Hepatocyte (in vitro differentiated cells): ENCODE data around the gene CBL. TPM values are rescaled to one million over a fixed set of nuclear protein-coding genes. Genes with fewer than 3 reads are reported as not detected.
"Not testable (repeated sequence)": the region's sequence is repeated elsewhere in the genome, so short reads cannot be mapped to it uniquely, and the experiment has no call there.

Experiments
- DNase-seq: peaks from one replicate; pipeline ENCODE4 v3.0.0-alpha.2; 2016; ENCODE audit warnings: low spot score
- H2AFZ ChIP-seq: fragments of 200-600 bp; sonication (generic); 2 replicates; pipeline ENCODE4 v1.6.0; 2016; ENCODE audit warnings: antibody characterized with exemption, mild to moderate bottlenecking
- H3K27ac ChIP-seq: fragments of 200-600 bp; sonication (generic); 2 replicates; pipeline ENCODE4 v1.5.1; 2016; ENCODE audit warnings: mild to moderate bottlenecking
- H3K27me3 ChIP-seq: fragments of 200-600 bp; sonication (generic); 2 replicates; pipeline ENCODE4 v1.6.1; 2016
- H3K36me3 ChIP-seq: fragments of 200-600 bp; sonication (generic); replicated peaks from 2 replicates; pipeline ENCODE4 v1.5.1; 2016; ENCODE audit warnings: low read depth; ENCODE audit not compliant: insufficient read depth
- H3K4me1 ChIP-seq: fragments of 200-600 bp; sonication (generic); 2 replicates; pipeline ENCODE4 v1.5.1; 2016; ENCODE audit warnings: mild to moderate bottlenecking, moderate library complexity; ENCODE audit not compliant: insufficient read depth
- H3K4me2 ChIP-seq: fragments of 200-600 bp; sonication (generic); 2 replicates; pipeline ENCODE4 v1.6.0; 2016
- H3K4me3 ChIP-seq: fragments of 200-600 bp; sonication (generic); 2 replicates; pipeline ENCODE4 v1.5.1; 2016; ENCODE audit warnings: mild to moderate bottlenecking
- H3K79me2 ChIP-seq: fragments of 200-600 bp; sonication (generic); 2 replicates; pipeline ENCODE4 v1.6.0; 2017; ENCODE audit warnings: mild to moderate bottlenecking
- H3K9me2 ChIP-seq: fragments of 200-600 bp; sonication (generic); replicated peaks from 2 replicates; pipeline ENCODE4 v1.6.0; 2017; ENCODE audit warnings: mild to moderate bottlenecking; ENCODE audit not compliant: insufficient read depth
- H3K9me3 ChIP-seq: fragments of 200-600 bp; sonication (generic); 2 replicates; pipeline ENCODE4 v1.5.1; 2016; ENCODE audit warnings: low read depth, mild to moderate bottlenecking
- H4K20me1 ChIP-seq: fragments of 200-600 bp; sonication (generic); 2 replicates; pipeline ENCODE4 v1.6.0; 2016; ENCODE audit warnings: mild to moderate bottlenecking; ENCODE audit not compliant: insufficient read depth, poor library complexity, severe bottlenecking
- CTCF ChIP-seq: fragments of 200-600 bp; sonication (generic); IDR thresholded peaks from 2 replicates; pipeline ENCODE4 v1.5.1; 2016; ENCODE audit warnings: antibody characterized with exemption, mild to moderate bottlenecking; ENCODE audit not compliant: poor library complexity
- EZH2 ChIP-seq: fragments of 200-600 bp; sonication (generic); IDR thresholded peaks from 2 replicates; pipeline ENCODE4 v1.6.1; 2016; ENCODE audit warnings: antibody characterized with exemption, mild to moderate bottlenecking, borderline replicate concordance
- EZH2phosphoT487 ChIP-seq: fragments of 200-600 bp; sonication (generic); IDR thresholded peaks from one replicate; pipeline ENCODE4 v1.6.1; 2018; ENCODE audit warnings: antibody characterized with exemption, mild to moderate bottlenecking, low read depth, moderate library complexity; ENCODE audit not compliant: unreplicated experiment, severe bottlenecking
- WGBS: methylation state at CpG from one replicate; pipeline ENCODE4 v1.1.6; 2016; ENCODE audit warnings: low lambda C conversion rate; ENCODE audit errors: missing lambda C conversion rate; 5-methylcytosine and 5-hydroxymethylcytosine counted together
- polyA plus RNA-seq: library from polyadenylated mRNA; unstranded; fragments of >200 nt; fragmentation: Nextera tagmentation; extraction: Ambion mirVana; gene quantifications from 2 replicates; pipeline ENCODE4 v1.2.1, GENCODE V29; 2016
- total RNA-seq: library from RNA; depleted of rRNA; stranded (reverse); fragments of >200 nt; gene quantifications from 2 replicates; pipeline ENCODE4 v1.2.3, GENCODE V29; 2014

Gene CBL
- total and polyA plus RNA-seq, 2 experiments from 2014 or later, result 6.6 to 15.6 TPM

GRCh38 chr11:119222891-119223290, 16.8 kb downstream of the CBL start:
- 97% methylated on average over 5 of the region's 5 CpGs for WGBS
- Histone ChIP-seq H2AFZ (no peak overlapping the region), H3K4me3 (no peak overlapping the region), H3K4me2 (no peak overlapping the region), H3K36me3 (no peaks in the 10 kb centered on the region), H3K27ac (peak overlapping the region; percentile 25), H3K9me3 (no peaks in the 10 kb centered on the region), H3K27me3 (no peaks in the 10 kb centered on the region), H4K20me1 (peaks cover 2% of the 10 kb centered on the region), H3K4me1 (no peaks in the 10 kb centered on the region), H3K9me2 (no peaks in the 10 kb centered on the region), H3K79me2 (peaks cover 90% of the 10 kb centered on the region)
- TF ChIP-seq EZH2phosphoT487 (no peak), EZH2 (no peak), CTCF (no peak)
- DNase-seq, result no peak

- H3K27ac ChIP-seq, result no peak overlapping the region
- H3K79me2 ChIP-seq, result peaks cover 90% of the 10 kb centered on the region
- no peaks in the 10 kb centered on the region for H3K9me2 ChIP-seq
- 100% methylated on average over 1 of the region's 1 CpG for WGBS
- no peak overlapping the region for H3K4me3 ChIP-seq
- H3K36me3 ChIP-seq, result no peaks in the 10 kb centered on the region
- no peak overlapping the region for H3K4me2 ChIP-seq
- no peak overlapping the region for H2AFZ ChIP-seq
- no peak for TF ChIP-seq EZH2
- no peak for TF ChIP-seq CTCF
- no peak for TF ChIP-seq EZH2phosphoT487
- H3K4me1 ChIP-seq, result no peaks in the 10 kb centered on the region
- no peaks in the 10 kb centered on the region for H3K27me3 ChIP-seq
- H4K20me1 ChIP-seq, result no peaks in the 10 kb centered on the region
- DNase-seq, result no peak
- no peaks in the 10 kb centered on the region for H3K9me3 ChIP-seq
Observed at GRCh38 chr11:119223856-119224255, 17.7 kb downstream of the CBL start.

- WGBS, result 94% methylated on average over 9 of the region's 9 CpGs
- H2AFZ ChIP-seq, H3K4me2 ChIP-seq, H3K9me2 ChIP-seq, H3K27ac ChIP-seq, H3K27me3 ChIP-seq, H3K4me3 ChIP-seq, H3K36me3 ChIP-seq, H3K9me3 ChIP-seq, H3K4me1 ChIP-seq, DNase-seq, H4K20me1 ChIP-seq: not testable (repeated sequence)
- H3K79me2 ChIP-seq, result peaks cover 79% of the 10 kb centered on the region
Observed at GRCh38 chr11:119228535-119229287, 22.6 kb downstream of the CBL start.

- Histone ChIP-seq H4K20me1 (no peaks in the 10 kb centered on the region), H3K27ac (no peak overlapping the region), H3K79me2 (peaks cover 75% of the 10 kb centered on the region), H3K4me1 (no peaks in the 10 kb centered on the region), H3K9me3 (no peaks in the 10 kb centered on the region), H3K27me3 (no peaks in the 10 kb centered on the region), H2AFZ (no peak overlapping the region), H3K36me3 (no peaks in the 10 kb centered on the region), H3K4me2 (no peak overlapping the region), H3K9me2 (no peaks in the 10 kb centered on the region), H3K4me3 (no peak overlapping the region)
- DNase-seq, result no peak
- 77% methylated on average over 3 of the region's 3 CpGs for WGBS
- TF ChIP-seq EZH2 (no peak), CTCF (no peak), EZH2phosphoT487 (no peak)
Observed at GRCh38 chr11:119229288-119229672, 23.1 kb downstream of the CBL start.
